IPS-15b (cell line): ENCODE data around the gene SLC25A21.

Source experiments
- H3K27me3 ChIP-seq: one replicate; pipeline ENCODE4 v1.6.1; 2013; ENCODE audit warnings: low read length; ENCODE audit not compliant: control insufficient read depth, insufficient read depth
- H3K36me3 ChIP-seq: one replicate; pipeline ENCODE4 v1.6.1; 2013; ENCODE audit warnings: low read length; ENCODE audit not compliant: control insufficient read depth, insufficient read depth
- H3K4me1 ChIP-seq: one replicate; pipeline ENCODE4 v1.6.1; 2013; ENCODE audit warnings: mild to moderate bottlenecking, low read length; ENCODE audit not compliant: control insufficient read depth, insufficient read depth
- H3K4me3 ChIP-seq: one replicate; pipeline ENCODE4 v1.5.1; 2013; ENCODE audit warnings: low read depth, low read length
- H3K9ac ChIP-seq: one replicate; pipeline ENCODE4 v1.6.1; 2013; ENCODE audit warnings: low read depth, mild to moderate bottlenecking, low read length
- H3K9me3 ChIP-seq: one replicate; pipeline ENCODE4 v1.6.1; 2013; ENCODE audit warnings: mild to moderate bottlenecking, low read length; ENCODE audit not compliant: control insufficient read depth, insufficient read depth

SLC25A21 gene

GRCh38 chr14:36845356-36846012 is 326.9 kb downstream of the SLC25A21 start:
- H3K36me3 ChIP-seq, result no peaks in the 10 kb centered on the region
- no peak overlapping the region for H3K9ac ChIP-seq
- H3K27me3 ChIP-seq, result no peaks in the 10 kb centered on the region
- no peaks in the 10 kb centered on the region for H3K4me1 ChIP-seq
- no peak overlapping the region for H3K4me3 ChIP-seq
- H3K9me3 ChIP-seq, result no peaks in the 10 kb centered on the region

GRCh38 chr14:36844443-36845195 is 327.8 kb downstream of the SLC25A21 start:
- Histone ChIP-seq H3K4me3 (no peak overlapping the region), H3K9ac (no peak overlapping the region), H3K4me1 (no peaks in the 10 kb centered on the region), H3K9me3 (no peaks in the 10 kb centered on the region), H3K36me3 (no peaks in the 10 kb centered on the region), H3K27me3 (no peaks in the 10 kb centered on the region)

GRCh38 chr14:36843410-36843809 is 329.0 kb downstream of the SLC25A21 start:
- Histone ChIP-seq H3K4me3 (no peak overlapping the region), H3K9me3 (no peaks in the 10 kb centered on the region), H3K9ac (no peak overlapping the region), H3K27me3 (no peaks in the 10 kb centered on the region), H3K4me1 (no peaks in the 10 kb centered on the region), H3K36me3 (no peaks in the 10 kb centered on the region)

GRCh38 chr14:36835128-36835527 is 337.3 kb downstream of the SLC25A21 start:
- peaks cover 2% of the 10 kb centered on the region for H3K4me1 ChIP-seq
- no peaks in the 10 kb centered on the region for H3K27me3 ChIP-seq
- H3K4me3 ChIP-seq, result no peak overlapping the region
- H3K9me3 ChIP-seq, result no peaks in the 10 kb centered on the region
- H3K36me3 ChIP-seq, result no peaks in the 10 kb centered on the region
- H3K9ac ChIP-seq, result no peak overlapping the region

- peaks cover 2% of the 10 kb centered on the region for H3K4me1 ChIP-seq
- H3K4me3 ChIP-seq, result no peak overlapping the region
- no peak overlapping the region for H3K9ac ChIP-seq
- no peaks in the 10 kb centered on the region for H3K27me3 ChIP-seq
- no peaks in the 10 kb centered on the region for H3K9me3 ChIP-seq
- H3K36me3 ChIP-seq, result no peaks in the 10 kb centered on the region
These were observed 338.1 kb downstream of the SLC25A21 start for GRCh38 chr14:36834293-36834692.

- no peak overlapping the region for H3K4me3 ChIP-seq
- H3K4me1 ChIP-seq, result peaks cover 4% of the 10 kb centered on the region
- no peak overlapping the region for H3K9ac ChIP-seq
- H3K9me3 ChIP-seq, result no peaks in the 10 kb centered on the region
- no peaks in the 10 kb centered on the region for H3K36me3 ChIP-seq
- H3K27me3 ChIP-seq, result no peaks in the 10 kb centered on the region
These were observed 342.9 kb downstream of the SLC25A21 start for GRCh38 chr14:36829547-36829946.

GRCh38 chr14:36827861-36828260 is 344.5 kb downstream of the SLC25A21 start:
- H3K27me3 ChIP-seq, result no peaks in the 10 kb centered on the region

GRCh38 chr14:36826614-36827013 is 345.8 kb downstream of the SLC25A21 start:
- H3K9ac ChIP-seq, result no peak overlapping the region
- no peaks in the 10 kb centered on the region for H3K27me3 ChIP-seq
- H3K36me3 ChIP-seq, result no peaks in the 10 kb centered on the region
- no peak overlapping the region for H3K4me3 ChIP-seq
- no peaks in the 10 kb centered on the region for H3K9me3 ChIP-seq
- H3K4me1 ChIP-seq, result peaks cover 4% of the 10 kb centered on the region

More at GRCh38 chr14:36827861-36828260, 344.5 kb downstream of the SLC25A21 start:
- H3K4me3 ChIP-seq, result no peak overlapping the region
- H3K9me3 ChIP-seq, result no peaks in the 10 kb centered on the region
- H3K36me3 ChIP-seq, result no peaks in the 10 kb centered on the region
- no peak overlapping the region for H3K9ac ChIP-seq
- peaks cover 4% of the 10 kb centered on the region for H3K4me1 ChIP-seq

GRCh38 chr14:36824854-36825253 is 347.6 kb downstream of the SLC25A21 start:
- no peaks in the 10 kb centered on the region for H3K9me3 ChIP-seq
- H3K9ac ChIP-seq, result no peak overlapping the region
- no peak overlapping the region for H3K4me3 ChIP-seq
- H3K27me3 ChIP-seq, result no peaks in the 10 kb centered on the region
- H3K36me3 ChIP-seq, result no peaks in the 10 kb centered on the region
- H3K4me1 ChIP-seq, result peaks cover 4% of the 10 kb centered on the region

GRCh38 chr14:36823651-36824050 is 348.8 kb downstream of the SLC25A21 start:
- Histone ChIP-seq H3K27me3 (no peaks in the 10 kb centered on the region), H3K4me3 (no peak overlapping the region), H3K9ac (no peak overlapping the region), H3K4me1 (peaks cover 4% of the 10 kb centered on the region), H3K9me3 (no peaks in the 10 kb centered on the region), H3K36me3 (no peaks in the 10 kb centered on the region)

GRCh38 chr14:36822685-36823084 is 349.7 kb downstream of the SLC25A21 start:
- H3K4me1 ChIP-seq, result peaks cover 4% of the 10 kb centered on the region
- no peak overlapping the region for H3K4me3 ChIP-seq
- no peak overlapping the region for H3K9ac ChIP-seq
- no peaks in the 10 kb centered on the region for H3K27me3 ChIP-seq
- H3K9me3 ChIP-seq, result no peaks in the 10 kb centered on the region
- H3K36me3 ChIP-seq, result no peaks in the 10 kb centered on the region

GRCh38 chr14:36820901-36821300 is 351.5 kb downstream of the SLC25A21 start:
- H3K9me3 ChIP-seq, result no peaks in the 10 kb centered on the region
- H3K4me1 ChIP-seq, result no peaks in the 10 kb centered on the region
- H3K36me3 ChIP-seq, result no peaks in the 10 kb centered on the region
- no peak overlapping the region for H3K9ac ChIP-seq
- no peaks in the 10 kb centered on the region for H3K27me3 ChIP-seq
- H3K4me3 ChIP-seq, result no peak overlapping the region
